ENCODE results near the gene SH3PXD2A. TPM values are rescaled to one million over a fixed set of nuclear protein-coding genes. Genes with fewer than 3 reads are reported as not detected.

Gene SH3PXD2A
- total and polyA plus RNA-seq, 9 of the 15 experiments (the other 6 are each of a cell fraction or from before 2014, with no cell fraction given): 0.41 to 9.3 (median 2.5) TPM

DNA sequence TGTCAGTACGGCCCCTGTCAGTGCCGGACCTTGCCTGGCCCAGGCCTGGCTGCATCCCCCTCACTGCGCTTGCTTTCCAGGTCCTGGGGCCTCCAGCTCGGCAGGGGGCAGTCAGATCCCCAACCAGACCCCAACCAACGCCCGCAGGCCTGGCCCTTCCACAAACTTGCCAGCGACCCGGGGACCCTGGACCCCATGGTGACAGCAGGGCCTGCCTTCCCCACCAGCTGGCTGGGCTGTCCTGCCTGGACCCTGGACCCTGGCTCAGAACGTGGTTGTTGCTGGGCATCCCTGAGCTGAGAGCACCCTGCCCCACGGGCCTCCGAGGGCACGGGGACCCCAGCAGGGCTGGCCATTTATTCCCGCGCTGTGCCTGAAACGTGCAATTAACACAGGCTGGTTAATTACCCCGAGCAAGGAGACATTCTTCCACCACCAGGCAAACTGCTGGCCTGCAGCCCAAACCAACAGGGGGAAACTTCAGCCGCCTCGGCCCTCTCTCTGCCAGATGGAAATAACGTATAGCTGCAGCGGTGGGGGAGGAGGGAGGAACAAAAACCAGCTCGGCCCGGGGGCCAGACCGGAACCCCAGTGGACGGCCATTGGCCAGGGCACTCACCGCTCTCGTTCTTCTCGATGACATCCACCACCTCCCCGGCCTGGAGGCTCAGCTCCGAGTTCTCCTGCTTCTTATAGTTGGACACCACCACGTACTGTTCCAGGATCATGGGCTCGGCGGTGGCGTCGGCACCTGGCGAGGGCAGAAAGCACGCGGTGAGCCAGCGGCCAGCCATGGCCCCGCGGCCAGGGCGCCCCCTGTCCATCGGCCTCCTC lies 194.8 kb downstream of the SH3PXD2A start (continued):
- TF ChIP-seq, protein P1, sequence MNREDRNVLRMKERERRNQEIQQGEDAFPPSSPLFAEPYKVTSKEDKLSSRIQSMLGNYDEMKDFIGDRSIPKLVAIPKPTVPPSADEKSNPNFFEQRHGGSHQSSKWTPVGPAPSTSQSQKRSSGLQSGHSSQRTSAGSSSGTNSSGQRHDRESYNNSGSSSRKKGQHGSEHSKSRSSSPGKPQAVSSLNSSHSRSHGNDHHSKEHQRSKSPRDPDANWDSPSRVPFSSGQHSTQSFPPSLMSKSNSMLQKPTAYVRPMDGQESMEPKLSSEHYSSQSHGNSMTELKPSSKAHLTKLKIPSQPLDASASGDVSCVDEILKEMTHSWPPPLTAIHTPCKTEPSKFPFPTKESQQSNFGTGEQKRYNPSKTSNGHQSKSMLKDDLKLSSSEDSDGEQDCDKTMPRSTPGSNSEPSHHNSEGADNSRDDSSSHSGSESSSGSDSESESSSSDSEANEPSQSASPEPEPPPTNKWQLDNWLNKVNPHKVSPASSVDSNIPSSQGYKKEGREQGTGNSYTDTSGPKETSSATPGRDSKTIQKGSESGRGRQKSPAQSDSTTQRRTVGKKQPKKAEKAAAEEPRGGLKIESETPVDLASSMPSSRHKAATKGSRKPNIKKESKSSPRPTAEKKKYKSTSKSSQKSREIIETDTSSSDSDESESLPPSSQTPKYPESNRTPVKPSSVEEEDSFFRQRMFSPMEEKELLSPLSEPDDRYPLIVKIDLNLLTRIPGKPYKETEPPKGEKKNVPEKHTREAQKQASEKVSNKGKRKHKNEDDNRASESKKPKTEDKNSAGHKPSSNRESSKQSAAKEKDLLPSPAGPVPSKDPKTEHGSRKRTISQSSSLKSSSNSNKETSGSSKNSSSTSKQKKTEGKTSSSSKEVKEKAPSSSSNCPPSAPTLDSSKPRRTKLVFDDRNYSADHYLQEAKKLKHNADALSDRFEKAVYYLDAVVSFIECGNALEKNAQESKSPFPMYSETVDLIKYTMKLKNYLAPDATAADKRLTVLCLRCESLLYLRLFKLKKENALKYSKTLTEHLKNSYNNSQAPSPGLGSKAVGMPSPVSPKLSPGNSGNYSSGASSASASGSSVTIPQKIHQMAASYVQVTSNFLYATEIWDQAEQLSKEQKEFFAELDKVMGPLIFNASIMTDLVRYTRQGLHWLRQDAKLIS (CRISPR knock-in tag; IDR thresholded peaks at IDR 0.05): no peak
- TF ChIP-seq CREM (IDR thresholded peaks at IDR 0.05; ENCODE audit: low read depth): no peak
- TF ChIP-seq KLF6 (CRISPR knock-in tag; IDR thresholded peaks at IDR 0.05; ENCODE audit: borderline replicate concordance): no peak
- no peak for TF ChIP-seq HDAC1 (IDR thresholded peaks at IDR 0.05)
- TF ChIP-seq NCOA6 (IDR thresholded peaks at IDR 0.05): no peak

Data from K562 (cell line).